SU-DHL-6 (cell line): Measurements from ENCODE around the gene TUNAR.

Experiments used
- CTCF ChIP-seq: fragments of 200-600 bp; sonication (generic); IDR thresholded peaks from one replicate; pipeline ENCODE4 v1.5.1; 2017; ENCODE audit warnings: antibody characterized with exemption, mild to moderate bottlenecking, low read length, moderate library complexity; ENCODE audit not compliant: insufficient read depth, poor library complexity, severe bottlenecking
- EZH2phosphoT487 ChIP-seq: fragments of 200-600 bp; sonication (generic), shearing (Covaris generic); conservative IDR thresholded peaks from 2 replicates; pipeline ENCODE4 v1.6.1; 2018; ENCODE audit warnings: mild to moderate bottlenecking, antibody characterized with exemption, low read length, moderate library complexity, mixed read lengths

DNA sequence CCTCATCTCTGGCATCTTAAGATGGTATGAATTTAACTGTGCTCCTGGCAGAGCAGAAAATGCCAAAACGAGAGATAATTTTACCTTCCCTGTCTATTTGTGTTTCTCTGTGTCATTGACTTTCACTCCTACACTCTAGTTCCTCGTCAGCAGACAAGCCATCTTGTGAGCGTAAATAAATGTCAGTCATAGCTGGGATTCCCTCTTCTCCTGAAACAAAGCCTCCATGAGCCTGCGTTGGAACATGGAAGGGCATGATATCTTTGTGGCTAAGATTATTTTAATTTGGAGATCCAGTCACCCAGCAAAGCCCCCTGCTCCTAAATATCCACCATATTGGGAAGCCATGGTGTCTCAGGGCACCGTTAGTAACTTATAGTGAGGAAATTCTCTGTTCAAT is 37.8 kb upstream of the TUNAR start:
- TF ChIP-seq CTCF: no peak
- TF ChIP-seq EZH2phosphoT487: no peak
